Activated CD4-positive, CD25-positive, alpha-beta regulatory T cell (primary cell): ENCODE results near the gene MCRIP1.

Experiments used
- DNase-seq, 4 experiments: peaks; one replicate each; lab custom pipeline; 2025; lab: John Stamatoyannopoulos, UW

The MCRIP1 gene

GRCh38 chr17:81833160-81833920 lies at the start of gene MCRIP1:
TSS of gene MCRIP1 (minus strand) at chr17:81833291. CDS start at chr17:81824506, 8,785 bp downstream.
- DNase-seq, result peak; percentile 89 to 92 (median 90)

GRCh38 chr17:81879121-81879520 lies 46.0 kb upstream of the MCRIP1 start:
- DNase-seq, result no peak

- DNase-seq, result no peak
Measured at GRCh38 chr17:81878294-81878693, 45.2 kb upstream of the MCRIP1 start.

- DNase-seq, result no peak
Measured at GRCh38 chr17:81877569-81877968, 44.5 kb upstream of the MCRIP1 start.

GRCh38 chr17:81871387-81872230 lies 38.5 kb upstream of the MCRIP1 start:
- DNase-seq, result peak; percentile 88 to 94 (median 94)

GRCh38 chr17:81870981-81871386 lies 37.9 kb upstream of the MCRIP1 start, which contains the start of gene ARHGDIA:
TSS of gene ARHGDIA (minus strand) at chr17:81871337. CDS start at chr17:81869930, 1,407 bp downstream.
- no peak for DNase-seq

- no peak for DNase-seq
Measured at GRCh38 chr17:81870131-81870980, 37.3 kb upstream of the MCRIP1 start.

GRCh38 chr17:81869221-81870130 lies 36.4 kb upstream of the MCRIP1 start:
- no peak for DNase-seq

GRCh38 chr17:81868674-81869220 lies 35.7 kb upstream of the MCRIP1 start:
- no peak for DNase-seq

GRCh38 chr17:81867991-81868673 lies 35.0 kb upstream of the MCRIP1 start:
- no peak for DNase-seq

GRCh38 chr17:81867170-81867990 lies 34.3 kb upstream of the MCRIP1 start:
- DNase-seq, result no peak

- DNase-seq, result no peak
Measured at GRCh38 chr17:81866440-81867169, 33.5 kb upstream of the MCRIP1 start.

- no peak for DNase-seq
Measured at GRCh38 chr17:81865733-81866439, 32.8 kb upstream of the MCRIP1 start.

GRCh38 chr17:81865358-81865732 lies 32.3 kb upstream of the MCRIP1 start:
- DNase-seq, result no peak

GRCh38 chr17:81863833-81864768 lies 31.0 kb upstream of the MCRIP1 start:
- DNase-seq, result no peak

- DNase-seq, result no peak
Measured at GRCh38 chr17:81863123-81863675, 30.1 kb upstream of the MCRIP1 start.
